ENCODE data around the gene NMT1.

NMT1 gene

GRCh38 chr17:45155483-45155882, 94.4 kb downstream of the NMT1 start:
- no peak for TF ChIP-seq ZBTB7A (IDR thresholded peaks at IDR 0.05; ENCODE audit: low read depth)
- TF ChIP-seq NFIC (IDR thresholded peaks at IDR 0.05), result no peak
- no peak for TF ChIP-seq CEBPB (IDR thresholded peaks at IDR 0.05)
- no peak for TF ChIP-seq TCF12 (IDR thresholded peaks at IDR 0.05; ENCODE audit: low read depth)
- TF ChIP-seq RAD21 (IDR thresholded peaks at IDR 0.05; ENCODE audit: low read depth), result no peak
- TF ChIP-seq EP300 (IDR thresholded peaks at IDR 0.05; ENCODE audit: borderline replicate concordance), result no peak
- no peak for TF ChIP-seq FOXM1 (IDR thresholded peaks at IDR 0.05; ENCODE audit: borderline replicate concordance, low read depth)
- no peak for TF ChIP-seq REST (IDR thresholded peaks at IDR 0.05; ENCODE audit: low read depth)
- no peak for TF ChIP-seq TAF1 (IDR thresholded peaks at IDR 0.05; ENCODE audit: low read depth)
- TF ChIP-seq TEAD4 (IDR thresholded peaks at IDR 0.05), result no peak
- TF ChIP-seq USF1 (IDR thresholded peaks at IDR 0.05), result no peak

DNA sequence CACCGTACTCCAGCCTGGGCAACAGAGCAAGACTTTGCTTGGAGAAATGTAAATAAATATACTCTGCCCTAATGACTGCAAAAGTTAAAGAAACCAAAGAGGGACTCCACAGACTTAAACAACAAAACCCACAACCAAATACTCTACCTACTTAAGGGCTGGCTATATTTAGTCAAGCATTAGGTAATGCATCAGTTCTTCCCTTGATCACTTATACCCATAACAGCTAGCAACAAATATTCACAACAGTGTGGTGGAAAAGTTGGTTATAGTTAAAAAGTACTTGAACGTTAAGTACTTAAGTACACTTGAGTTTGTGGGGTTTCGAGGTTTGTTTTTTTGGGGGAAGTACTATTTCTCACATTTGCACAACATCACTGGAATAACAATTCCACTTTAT, 95.1 kb downstream of the NMT1 start:
- TF ChIP-seq FOXM1 (IDR thresholded peaks at IDR 0.05; ENCODE audit: borderline replicate concordance, low read depth), result no peak
- no peak for TF ChIP-seq USF1 (IDR thresholded peaks at IDR 0.05)
- TF ChIP-seq CREB1 (IDR thresholded peaks at IDR 0.05; ENCODE audit: low read depth), result no peak
- TF ChIP-seq, protein P1, sequence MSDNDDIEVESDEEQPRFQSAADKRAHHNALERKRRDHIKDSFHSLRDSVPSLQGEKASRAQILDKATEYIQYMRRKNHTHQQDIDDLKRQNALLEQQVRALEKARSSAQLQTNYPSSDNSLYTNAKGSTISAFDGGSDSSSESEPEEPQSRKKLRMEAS (IDR thresholded peaks at IDR 0.05), result no peak
- TF ChIP-seq NFIC (IDR thresholded peaks at IDR 0.05), result no peak
- no peak for TF ChIP-seq ZBTB7A (IDR thresholded peaks at IDR 0.05; ENCODE audit: low read depth)
- no peak for TF ChIP-seq REST (IDR thresholded peaks at IDR 0.05; ENCODE audit: low read depth)
- no peak for TF ChIP-seq EP300 (IDR thresholded peaks at IDR 0.05; ENCODE audit: borderline replicate concordance)
- TF ChIP-seq YY1 (IDR thresholded peaks at IDR 0.05; ENCODE audit: low read depth), result no peak
- no peak for TF ChIP-seq TAF1 (IDR thresholded peaks at IDR 0.05; ENCODE audit: low read depth)
- no peak for TF ChIP-seq CEBPB (IDR thresholded peaks at IDR 0.05)
- no peak for TF ChIP-seq EGR1 (IDR thresholded peaks at IDR 0.05)
